Stromal cell of bone marrow (primary cell): ENCODE results near the gene FSTL4.
A peak's percentile ranks its signal among the peaks of the same experiment; 100 is the strongest.

Source experiments
- DNase-seq: peaks from one replicate; pipeline ENCODE4 v3.0.0-alpha.2; 2012; ENCODE audit warnings: low read depth

FSTL4 gene

DNA sequence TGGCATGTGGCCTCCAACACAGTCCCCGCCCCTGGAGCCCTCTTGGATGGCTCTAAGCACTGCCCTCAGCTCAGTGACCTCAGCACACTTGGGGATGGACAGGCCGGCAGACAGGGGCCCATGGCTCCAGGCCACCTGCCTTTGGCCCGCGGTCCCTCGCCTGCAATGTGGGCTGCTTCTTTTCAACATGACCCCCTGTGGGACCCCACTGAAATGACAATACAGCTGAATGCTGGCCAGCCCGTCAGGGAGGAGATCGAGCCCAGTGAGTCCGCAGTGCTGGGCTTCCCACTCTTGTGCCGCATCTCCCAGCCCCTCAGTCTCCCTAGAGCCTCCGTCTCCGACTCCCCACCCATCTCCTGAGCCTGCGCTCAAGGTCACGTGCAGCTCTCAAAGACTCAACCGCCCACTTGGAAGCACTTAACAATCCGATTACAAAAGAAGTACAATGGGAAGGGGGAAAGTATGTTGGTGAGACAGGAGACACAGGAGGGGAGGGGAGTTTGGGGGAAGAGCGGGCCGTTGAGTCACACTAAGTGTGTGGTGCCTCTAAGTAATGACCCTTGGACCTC is 321.6 kb downstream of the FSTL4 start:
- no peak for DNase-seq

DNA sequence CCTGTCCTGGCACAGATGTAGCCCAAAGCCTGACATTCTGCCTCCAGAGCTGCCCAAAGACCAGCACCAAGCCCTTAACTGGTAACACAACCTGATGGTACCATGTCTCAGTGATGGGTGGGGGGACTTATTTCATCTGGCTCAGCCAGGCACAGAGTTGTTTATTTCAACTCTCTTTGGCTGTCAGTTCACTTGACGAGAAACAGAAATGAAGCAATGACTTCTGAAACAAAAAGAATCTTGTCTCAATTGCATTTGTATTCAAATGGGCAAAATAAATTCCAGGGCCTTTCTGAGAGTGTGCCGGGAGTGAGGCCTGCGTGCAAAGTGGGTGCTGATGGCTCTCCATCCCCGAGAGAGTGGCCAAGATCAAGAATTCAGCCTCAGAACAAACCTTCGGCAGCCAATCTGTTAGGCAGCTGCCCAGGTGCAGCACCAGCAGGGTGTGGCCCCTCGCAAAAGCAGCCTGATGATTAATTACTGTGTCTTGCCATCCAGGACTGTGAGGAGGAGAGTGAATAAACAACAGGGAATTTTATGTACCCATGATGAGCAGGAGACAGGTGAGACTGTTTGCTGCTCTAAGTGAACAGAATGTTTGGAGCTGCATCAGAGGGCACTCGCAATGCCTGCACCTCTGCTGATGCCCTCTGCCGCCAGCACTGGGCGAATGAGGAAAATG is 322.5 kb downstream of the FSTL4 start:
- no peak for DNase-seq

DNA sequence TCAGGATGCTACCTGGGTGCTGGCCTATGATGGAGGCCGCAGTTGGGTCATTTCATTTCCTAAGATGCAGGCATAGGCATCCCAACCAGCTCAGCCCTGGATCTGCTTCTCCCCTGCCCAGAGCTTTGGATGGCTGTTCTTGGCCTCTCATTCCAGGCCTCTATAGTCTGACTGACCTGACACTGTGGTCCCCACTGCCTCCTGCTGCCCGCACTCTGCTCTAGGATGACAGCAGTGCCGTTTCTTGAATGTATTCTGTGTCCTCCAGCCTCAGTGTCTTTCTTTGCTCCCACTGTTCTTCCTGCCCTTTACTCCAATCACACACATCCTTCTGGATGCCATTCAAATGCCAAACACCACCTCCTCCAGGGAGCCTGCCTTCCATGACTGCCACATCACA is 324.8 kb downstream of the FSTL4 start:
- no peak for DNase-seq

DNA sequence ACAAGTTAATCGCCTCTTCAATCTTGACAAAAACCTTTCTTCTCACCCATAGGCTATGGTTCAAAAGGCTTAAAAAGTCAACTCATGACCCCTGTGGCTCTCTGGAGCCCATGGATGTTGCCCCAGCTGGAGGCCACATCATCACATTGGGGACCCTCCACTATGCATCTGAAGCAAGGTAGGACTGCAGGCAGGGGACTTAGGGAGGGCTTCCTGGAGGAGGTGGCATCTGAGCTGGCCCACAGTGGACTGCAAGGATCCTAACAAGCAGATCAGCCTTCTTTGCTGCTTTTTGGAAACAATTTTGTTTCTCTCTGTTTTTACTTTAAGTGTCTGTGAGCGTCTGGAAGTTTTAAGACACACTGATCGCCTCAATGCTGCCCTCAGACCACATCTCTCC is 325.9 kb downstream of the FSTL4 start:
- DNase-seq, result no peak

DNA sequence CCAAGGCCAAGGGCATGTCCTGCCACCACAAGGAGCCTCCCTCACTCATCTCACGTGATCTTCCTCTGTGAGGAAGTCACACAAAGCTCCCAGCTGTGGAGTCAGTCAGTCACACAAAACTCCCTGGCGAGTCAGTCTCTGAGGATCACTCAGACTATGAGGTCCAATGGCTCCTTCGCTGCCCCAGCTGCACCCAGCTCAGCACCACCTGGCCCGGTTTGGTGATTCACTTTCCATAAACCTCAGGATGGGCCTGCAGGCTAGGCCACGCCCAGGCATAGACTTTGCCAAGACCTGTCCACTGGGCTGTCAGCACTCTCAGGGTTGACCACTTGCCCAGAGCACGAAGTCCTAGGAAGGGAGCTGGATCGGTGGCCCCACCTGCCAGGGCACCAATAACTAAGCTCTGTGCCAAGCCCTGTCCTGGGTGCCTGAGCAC is 326.7 kb downstream of the FSTL4 start:
- DNase-seq, result peak; percentile 14

DNA sequence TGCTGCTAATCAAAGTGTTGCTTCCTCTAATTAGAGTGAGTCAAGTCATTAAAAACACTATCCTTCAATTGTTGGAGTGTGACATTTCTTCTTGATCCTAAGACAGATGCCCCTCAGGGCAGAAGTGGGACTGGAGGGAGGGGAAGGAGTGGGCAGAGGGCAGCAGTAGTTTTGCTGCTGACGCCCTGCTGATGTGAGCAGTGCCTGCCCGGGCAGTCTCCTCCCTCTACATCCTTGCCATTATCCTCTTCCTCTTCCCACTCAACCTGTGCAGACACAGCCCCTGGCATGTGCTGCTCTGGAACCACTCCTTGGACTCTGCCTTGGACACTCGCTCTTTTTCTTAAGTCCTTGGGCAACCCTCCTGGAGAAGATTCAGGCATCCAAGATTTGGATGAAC is 328.0 kb downstream of the FSTL4 start:
- DNase-seq, result no peak

DNA sequence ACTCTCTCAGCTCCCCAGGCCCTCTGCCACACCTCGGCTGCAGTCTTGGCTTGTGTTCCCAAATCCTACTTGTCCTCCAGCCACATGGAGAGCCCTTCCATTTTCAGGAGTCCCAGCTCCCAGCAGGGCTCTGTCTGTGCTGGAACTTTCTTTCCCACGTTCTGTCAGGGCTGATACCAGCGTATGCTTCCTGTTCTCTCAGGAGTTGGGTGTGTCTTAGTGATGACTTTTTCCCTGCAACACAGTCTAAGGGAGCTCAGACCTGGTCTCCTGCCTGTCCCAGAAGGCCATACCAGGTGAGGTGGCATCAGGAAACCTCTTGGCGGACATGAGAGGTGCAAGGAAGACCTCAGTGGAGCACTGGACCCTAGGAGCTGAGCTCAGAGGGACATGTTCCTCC is 334.0 kb downstream of the FSTL4 start:
- no peak for DNase-seq

DNA sequence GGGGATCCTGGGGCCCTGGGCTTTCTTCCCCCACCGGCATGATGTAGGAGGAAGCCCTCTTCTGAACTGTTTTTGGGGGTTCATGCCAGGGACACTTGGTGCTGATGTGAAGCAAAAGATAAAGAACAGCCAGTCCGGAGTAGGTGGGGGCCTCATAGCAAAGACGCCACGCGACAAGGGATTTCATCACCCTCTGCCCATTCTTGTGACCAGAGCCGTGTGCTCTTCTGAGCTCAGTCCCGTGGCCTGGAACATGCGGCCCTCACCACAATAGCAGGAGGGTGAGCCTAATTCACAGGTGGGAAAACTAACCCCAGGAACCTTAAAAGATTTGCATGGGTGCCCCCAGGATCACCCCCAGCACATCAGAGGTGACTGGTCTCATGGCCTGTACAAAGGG is 334.6 kb downstream of the FSTL4 start:
- DNase-seq, result no peak

DNA sequence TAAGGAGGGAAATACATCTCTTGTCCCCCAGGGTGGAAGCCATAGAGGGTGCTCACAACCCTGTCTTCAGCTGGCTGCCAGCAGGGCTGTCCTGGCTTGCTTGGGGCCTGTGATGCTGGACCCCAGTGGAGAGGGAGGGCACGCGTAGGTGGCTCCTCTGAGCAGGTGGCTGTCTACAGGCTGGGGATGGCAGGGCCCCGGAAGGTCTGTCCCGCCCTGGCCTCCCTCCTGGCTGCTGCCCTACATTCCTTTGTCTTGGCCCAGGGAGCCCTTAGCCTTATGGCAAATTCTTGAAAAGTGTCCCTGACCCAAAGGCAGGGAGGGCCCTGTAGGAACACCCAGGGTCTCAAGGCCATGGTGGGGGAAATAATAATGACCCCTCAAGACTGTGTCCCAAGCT is 336.2 kb downstream of the FSTL4 start:
- no peak for DNase-seq

DNA sequence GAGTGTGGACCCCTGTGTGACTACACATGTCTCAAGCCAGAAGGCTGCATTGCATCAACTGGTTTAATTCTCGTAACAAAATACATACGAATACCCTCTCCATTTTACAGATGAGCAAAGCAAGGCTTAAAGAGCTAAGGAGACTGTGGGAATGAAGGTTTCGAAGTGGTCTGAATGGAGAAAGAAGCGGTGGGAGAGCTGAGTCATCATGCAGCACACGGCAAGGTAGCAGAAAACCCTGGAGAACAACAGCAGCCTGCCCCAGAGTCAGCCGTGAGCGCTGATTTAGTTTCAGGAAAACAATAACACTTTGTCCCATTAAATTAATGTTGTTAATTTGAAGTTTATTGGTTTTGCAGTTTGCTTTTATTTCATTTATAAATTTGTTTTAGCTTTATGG is 336.7 kb downstream of the FSTL4 start:
- no peak for DNase-seq

DNA sequence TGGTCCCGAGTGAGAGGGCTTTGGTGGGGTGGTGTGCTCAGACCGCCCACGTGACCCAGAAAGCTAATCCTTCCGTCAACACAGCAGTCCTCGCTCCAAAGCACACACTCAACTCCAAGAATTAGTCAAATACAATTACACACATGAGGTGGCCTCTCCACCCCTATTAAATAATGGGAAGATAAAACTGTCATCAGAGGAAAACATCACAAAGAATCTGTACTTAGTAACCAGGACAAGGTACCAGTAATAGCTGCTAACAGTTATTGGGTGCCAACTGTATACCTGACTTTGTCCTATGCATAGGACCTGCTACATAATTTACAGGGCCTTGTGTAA is 337.8 kb downstream of the FSTL4 start:
- no peak for DNase-seq

DNA sequence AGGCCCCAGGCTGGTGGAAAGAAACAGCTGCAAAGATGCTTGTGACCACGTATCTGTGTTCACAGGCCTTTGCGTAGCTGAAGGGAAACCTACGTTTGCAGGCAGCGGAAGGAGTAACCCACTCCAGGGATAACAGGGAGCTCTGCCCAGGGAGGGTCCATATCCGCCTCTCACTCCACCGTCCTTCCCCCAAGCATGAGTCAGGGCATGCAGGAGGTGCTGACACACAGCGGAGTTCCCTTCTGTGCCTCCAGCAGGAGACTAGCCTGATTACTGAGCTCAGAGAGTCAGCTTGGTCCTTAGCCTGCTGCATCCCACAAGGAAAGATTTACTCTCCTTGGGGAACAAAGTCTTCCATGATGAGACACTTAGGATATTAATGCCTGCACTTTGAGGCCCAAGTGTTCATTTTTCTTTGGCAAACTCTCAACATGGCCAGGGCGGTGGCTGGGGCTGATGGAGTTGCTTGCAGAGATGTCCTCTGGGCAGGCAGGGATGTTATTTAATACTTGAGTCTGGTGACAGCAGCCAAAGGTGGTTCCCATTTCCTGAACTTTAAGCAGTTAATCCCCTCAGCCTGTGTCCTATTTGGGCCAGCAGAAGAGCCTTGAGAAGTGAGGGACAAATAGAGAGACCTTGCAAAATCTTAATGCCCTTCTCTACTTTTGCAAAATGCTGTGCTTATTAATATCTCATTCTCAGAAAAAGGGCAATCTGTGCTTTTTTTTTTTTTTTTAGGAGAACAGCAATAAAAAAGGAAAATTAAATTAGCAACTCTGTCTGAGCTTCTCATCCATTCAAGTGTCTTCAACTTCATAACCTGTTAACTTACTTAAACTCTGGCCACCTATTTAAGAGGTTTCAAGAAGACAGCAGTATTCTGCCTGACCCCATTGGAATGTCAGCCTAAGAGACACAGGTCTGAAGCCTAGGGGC is 338.4 kb downstream of the FSTL4 start:
- peak; percentile 31 for DNase-seq

DNA sequence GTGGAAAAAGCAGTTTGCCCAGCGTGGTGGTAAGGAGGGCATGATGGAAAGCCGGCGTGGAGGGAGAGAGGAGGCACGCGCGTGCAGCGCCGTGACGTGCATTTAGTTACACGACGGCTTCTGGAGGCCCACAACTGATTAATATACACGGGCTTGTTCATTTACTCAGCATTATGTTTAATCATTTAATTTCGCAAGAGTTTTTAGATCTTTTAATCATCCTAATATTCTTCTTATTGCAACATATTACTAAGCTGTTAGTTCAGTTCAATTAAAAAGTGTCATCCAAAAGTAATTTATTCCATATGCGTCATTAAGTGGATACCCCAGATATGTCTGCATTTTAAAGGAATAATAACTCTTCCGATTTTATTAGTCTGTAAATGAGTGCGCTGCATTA is 340.0 kb downstream of the FSTL4 start:
- DNase-seq, result no peak

DNA sequence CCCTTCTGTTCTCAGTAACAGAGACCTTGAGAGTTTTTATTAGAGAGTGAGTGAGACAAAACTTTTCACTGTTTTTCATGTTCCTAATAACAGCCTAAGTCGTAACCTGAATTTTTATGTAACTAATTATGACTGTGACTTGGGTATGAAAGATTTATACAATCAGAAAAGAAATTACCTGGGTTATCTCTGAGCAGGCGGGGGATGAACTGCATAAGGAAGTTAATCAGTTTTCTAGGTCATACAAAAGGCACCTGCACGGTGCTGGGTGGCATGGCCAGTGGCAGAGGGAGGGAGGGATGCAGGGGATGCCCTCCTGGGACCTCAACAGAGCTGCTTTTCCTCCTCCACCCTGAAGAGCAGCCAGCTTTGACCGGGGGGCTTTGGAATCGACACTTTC is 340.7 kb downstream of the FSTL4 start:
- DNase-seq, result no peak

DNA sequence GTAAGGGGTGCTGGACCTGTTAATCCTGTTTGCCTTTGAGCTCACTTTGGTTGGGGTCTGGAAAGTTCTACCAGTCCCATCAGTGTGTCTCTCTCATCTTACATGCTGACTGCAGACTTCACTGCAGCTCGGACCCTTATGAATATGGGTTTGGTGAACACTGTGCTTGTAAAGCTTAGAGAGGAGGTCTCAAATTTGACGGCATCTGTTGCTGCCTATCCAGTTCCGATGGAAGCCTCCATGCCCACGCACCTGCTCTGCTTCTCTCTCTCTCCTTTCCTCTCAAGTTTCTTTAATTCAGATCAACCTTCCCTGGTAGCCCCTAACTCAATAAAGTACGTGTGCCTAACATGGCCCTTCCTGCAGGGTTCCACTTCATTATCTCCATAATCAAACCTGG is 342.6 kb downstream of the FSTL4 start:
- no peak for DNase-seq

DNA sequence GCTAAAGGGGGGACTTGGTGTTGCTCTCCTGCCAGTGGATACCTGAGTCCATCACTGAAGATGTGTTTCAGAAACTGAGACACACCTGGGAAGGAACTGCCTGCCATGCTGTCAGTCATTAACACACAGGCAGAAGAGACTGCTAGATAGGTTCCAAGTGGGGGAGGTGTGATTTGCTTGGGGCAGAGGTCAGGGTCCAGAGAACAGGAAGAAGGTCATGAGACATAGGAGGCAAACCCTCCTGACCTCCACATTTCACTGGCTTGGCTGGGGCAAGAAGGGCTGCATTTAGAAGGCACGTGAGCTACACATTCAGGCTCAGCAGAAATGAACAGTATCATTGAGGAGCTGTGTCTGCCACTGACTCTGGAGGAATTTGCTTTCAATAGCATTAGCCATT is 344.7 kb downstream of the FSTL4 start:
- DNase-seq, result no peak

DNA sequence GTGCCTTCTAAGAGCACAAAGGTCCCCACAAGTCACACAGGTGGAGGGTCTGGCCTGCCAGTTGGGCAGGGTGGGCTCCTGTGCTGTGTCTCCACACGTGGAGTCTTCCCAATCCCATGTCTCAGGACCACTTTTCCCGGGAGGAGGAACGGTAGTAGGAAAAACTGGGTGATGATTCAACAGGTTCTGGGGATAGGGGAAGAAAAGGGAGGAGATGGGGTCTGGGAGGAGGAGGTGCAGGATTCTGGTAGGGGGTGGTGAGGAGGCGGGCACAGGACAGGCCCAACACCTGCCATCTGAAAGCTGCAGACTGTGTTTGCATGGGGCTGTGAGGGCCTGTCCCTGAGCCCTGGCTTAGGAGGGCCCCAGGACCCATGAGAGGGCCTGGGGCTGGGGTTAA is 345.4 kb downstream of the FSTL4 start:
- no peak for DNase-seq

DNA sequence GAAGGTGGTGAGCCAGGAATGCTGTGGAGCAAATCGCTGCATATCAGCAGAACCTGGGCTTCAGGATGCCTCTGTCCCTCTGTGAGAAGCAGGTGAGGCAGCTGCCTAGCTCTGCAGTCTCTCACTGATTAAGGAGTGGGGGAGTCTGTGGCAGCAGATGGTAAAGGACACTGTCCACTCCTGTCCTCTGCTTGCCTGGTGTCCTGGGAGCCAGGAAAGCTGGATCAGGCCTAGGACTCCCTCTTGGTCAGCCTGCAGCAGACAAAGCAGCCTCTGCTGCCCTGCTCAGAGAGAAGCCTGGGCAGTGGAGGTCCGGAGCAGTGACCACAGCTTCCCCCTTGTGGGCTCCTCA is 345.8 kb downstream of the FSTL4 start:
- DNase-seq, result no peak

DNA sequence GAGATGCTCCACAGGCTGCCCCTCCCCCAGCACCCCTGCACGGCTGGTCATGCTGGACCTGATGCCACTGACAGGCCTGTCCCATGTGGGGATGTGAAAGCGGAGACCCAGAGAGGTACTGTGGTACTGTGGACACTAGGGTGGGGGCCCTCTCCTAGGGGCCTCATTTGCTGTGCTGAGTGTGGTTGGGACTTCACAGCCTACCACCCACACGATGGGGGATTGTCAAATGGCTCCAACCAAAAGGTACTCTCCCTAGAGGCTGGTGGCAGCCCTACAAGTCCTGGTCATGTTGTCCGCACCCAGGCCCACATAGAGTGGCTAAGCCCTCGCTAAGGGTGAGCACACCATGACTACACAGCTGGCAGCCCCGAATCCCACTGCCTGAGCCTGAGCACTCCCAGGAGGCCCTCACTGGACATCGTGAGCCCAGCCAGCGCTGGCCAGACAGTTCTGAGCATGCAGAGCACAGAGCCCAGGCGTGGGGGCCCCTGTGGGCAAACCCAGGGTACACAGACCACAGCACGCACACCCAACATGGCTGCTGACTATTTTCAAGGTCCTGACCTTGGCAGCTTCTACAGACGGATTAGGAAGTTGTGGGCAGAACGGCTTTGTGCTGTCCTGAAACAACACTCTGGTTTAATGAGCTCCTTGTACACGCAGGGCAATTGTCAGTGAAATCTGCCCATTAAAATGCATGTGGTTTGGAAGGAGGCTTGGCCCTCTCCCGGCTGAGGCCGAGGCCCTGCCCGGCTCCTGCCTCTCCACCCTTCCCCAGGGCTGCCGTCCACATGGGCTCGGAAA is 346.4 kb downstream of the FSTL4 start:
- peak; percentile 15 for DNase-seq

DNA sequence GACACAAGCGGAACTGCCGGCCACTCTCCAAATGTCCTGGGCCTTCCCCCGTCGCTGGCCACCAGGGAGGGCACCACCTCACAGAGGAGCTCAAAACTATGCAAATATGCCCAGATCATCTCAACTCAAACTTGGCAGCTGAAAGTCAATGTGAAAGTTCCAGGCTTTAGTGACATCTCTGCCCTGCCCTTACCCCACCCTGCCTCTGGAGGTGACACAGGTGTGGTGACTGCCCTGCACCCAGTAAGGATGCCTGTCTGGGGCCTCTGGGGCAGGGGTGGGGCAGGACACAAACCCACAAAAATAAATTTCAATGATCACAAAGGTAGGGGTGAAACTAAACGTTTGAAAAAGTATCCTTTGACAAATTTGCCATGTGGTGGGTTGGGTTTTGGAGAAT is 347.1 kb downstream of the FSTL4 start:
- DNase-seq, result no peak

DNA sequence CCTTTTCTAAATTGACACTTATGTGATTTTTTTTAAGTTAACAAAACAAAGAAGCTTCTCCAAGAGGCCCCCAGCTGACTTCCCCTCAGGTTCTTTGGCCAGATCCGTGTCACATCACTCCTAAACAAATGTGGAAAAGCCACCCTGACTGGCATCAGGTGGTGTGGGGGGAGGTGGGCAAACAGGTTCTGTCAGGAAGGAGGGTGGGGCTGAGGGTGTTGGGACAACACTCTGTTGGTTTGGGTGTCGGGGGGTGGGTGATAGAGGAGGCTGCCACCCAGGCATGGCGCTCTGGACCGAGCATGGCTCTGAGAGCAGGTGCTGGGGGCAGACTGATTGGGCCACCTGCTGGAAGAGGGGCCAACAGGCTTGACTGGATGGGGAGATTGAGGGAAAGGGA is 349.7 kb downstream of the FSTL4 start:
- no peak for DNase-seq

DNA sequence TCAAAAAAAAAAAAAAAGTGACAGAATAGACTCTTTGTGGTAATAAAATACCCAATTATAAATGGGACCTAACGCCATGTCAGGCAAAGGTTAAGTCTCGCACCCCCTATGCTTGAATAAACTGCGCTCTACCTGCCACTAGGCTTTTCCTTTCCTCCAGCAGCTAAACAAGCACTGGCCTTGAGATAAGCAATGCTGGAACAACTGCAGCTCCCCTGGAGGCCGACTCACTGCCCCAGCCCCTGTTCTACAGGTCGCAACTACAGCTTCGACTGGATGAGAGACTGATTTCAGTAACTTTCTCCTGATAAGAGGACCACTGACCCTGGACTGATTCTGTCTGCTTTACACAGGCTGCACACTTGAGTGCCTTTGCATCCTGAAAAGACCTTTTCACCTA is 350.3 kb downstream of the FSTL4 start:
- DNase-seq, result no peak

DNA sequence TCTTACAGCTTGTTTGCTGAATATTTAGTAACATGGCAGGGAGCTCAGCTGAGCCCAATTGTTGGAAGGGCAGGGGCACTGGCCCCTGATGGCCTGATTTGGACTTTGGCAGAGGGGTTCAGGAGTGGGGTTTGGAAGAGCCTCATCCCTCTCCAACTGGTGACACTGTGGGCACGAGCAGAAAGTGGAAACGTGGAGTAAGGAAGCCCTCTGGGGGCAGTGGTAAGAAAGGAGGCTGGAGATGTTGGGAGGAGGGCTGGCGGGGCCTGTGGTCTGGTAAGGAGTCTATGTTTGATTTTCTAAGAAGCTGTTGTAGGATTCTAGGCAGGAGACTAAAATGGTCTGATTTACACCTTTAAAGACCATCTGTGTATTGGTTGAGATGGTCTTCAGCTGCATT is 351.6 kb downstream of the FSTL4 start:
- DNase-seq, result no peak
